ENCODE measurements around the gene TGM3. TPM values are rescaled to one million over a fixed set of nuclear protein-coding genes. Genes with fewer than 3 reads are reported as not detected.

Gene TGM3
- total RNA-seq, 6 donors from 2014 or later = 0.33 to 1.0 (median 0.46) TPM; not detected in 1

DNA sequence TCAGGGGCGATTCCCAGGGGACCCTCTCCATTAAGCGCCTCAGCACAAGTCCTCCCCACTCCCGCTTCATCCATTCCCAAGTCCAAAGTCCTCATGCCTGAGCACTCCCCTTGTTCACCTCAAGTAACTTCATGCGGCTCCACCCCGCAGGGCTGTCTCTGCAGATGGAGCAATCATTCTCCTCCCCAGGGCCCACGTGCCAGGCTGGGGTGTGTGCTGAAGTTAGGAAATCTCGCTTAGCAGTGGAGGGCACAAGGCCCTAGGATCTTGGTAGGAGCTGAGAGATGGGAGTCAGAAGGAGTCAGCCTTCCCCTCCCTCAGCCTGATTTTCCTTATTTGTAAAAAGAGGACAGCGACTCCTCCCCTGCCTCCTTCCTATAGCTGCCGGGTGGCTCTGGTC is 3.5 kb downstream of the TGM3 start:
- TF ChIP-seq EP300 (IDR thresholded peaks at IDR 0.05) (no peak), POLR2AphosphoS5 (IDR thresholded peaks at IDR 0.05) (peak; percentile 41 to 50), POLR2A (IDR thresholded peaks at IDR 0.05) (peak in 1 of 4 donors; percentile 32)
- peak overlapping the region in 2 of 4 donors; percentile 54 to 70 for H3K27ac ChIP-seq

DNA sequence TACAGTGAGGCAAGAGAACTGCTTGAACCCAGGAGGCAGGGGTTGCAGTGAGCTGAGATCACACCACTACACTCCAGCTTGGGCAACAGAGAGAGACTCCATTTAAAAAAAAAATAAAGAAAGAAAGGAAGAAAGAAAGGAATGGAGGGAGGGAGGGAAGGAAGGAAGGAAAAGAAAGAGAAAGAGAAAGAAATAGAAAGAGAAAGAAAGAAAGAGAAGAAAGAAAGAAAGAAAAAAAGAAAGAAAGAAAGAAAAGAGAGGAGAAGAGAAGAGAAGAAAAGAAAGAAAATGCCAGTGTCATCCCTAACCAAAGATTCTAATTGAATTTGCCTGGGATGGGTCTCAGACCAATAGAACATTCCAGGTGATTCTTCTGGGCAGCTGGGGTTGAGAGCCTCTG is 4.2 kb downstream of the TGM3 start:
- no peak for TF ChIP-seq POLR2AphosphoS5 (IDR thresholded peaks at IDR 0.05)
- TF ChIP-seq POLR2A (IDR thresholded peaks at IDR 0.05) = no peak
- TF ChIP-seq, protein P1, sequence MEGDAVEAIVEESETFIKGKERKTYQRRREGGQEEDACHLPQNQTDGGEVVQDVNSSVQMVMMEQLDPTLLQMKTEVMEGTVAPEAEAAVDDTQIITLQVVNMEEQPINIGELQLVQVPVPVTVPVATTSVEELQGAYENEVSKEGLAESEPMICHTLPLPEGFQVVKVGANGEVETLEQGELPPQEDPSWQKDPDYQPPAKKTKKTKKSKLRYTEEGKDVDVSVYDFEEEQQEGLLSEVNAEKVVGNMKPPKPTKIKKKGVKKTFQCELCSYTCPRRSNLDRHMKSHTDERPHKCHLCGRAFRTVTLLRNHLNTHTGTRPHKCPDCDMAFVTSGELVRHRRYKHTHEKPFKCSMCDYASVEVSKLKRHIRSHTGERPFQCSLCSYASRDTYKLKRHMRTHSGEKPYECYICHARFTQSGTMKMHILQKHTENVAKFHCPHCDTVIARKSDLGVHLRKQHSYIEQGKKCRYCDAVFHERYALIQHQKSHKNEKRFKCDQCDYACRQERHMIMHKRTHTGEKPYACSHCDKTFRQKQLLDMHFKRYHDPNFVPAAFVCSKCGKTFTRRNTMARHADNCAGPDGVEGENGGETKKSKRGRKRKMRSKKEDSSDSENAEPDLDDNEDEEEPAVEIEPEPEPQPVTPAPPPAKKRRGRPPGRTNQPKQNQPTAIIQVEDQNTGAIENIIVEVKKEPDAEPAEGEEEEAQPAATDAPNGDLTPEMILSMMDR (IDR thresholded peaks at IDR 0.05) = no peak
- TF ChIP-seq EP300 (IDR thresholded peaks at IDR 0.05) = no peak
- H3K4me3 ChIP-seq = no peak overlapping the region
- DNase-seq (no peak), ATAC-seq (ENCODE audit: low FRiP score in 2 of 2) (no peak)
- peaks cover 0 to 15% (median 8%) of the 10 kb centered on the region in 4 donors for H3K4me1 ChIP-seq
- no peaks in the 10 kb centered on the region for H3K9me3 ChIP-seq
- H3K27me3 ChIP-seq = no peaks in the 10 kb centered on the region
- H3K36me3 ChIP-seq = no peaks in the 10 kb centered on the region
- H3K27ac ChIP-seq = peak overlapping the region; percentile 55 to 70 (median 65)

More for the DNA sequence above, 3.5 kb downstream of the TGM3 start:
- Histone ChIP-seq H3K9me3 (no peaks in the 10 kb centered on the region), H3K27me3 (no peaks in the 10 kb centered on the region), H3K4me3 (no peak overlapping the region), H3K4me1 (peaks cover 0 to 15% (median 8%) of the 10 kb centered on the region in 4 donors), H3K36me3 (no peaks in the 10 kb centered on the region)
- ATAC-seq (ENCODE audit: low FRiP score in 2 of 2) (peak; percentile 59 to 72), DNase-seq (peak in 1 of 2 donors; percentile 89)
- WGBS, 2 donors = 41 to 56% methylated on average over 9 of the region's 9 CpGs

- WGBS, 2 donors = 39 to 41% methylated on average over 3 of the region's 3 CpGs
Measured at GRCh38 chr20:2300420-2300819, 4.6 kb downstream of the TGM3 start.

GRCh38 chr20:2301164-2301622 is 5.4 kb downstream of the TGM3 start:
- ATAC-seq (ENCODE audit: low FRiP score in 2 of 2) (peak; percentile 75 to 90), DNase-seq (peak in 1 of 2 donors; percentile 88)
- Histone ChIP-seq H3K4me1 (peaks cover 0 to 15% (median 8%) of the 10 kb centered on the region in 4 donors), H3K4me3 (no peak overlapping the region), H3K9me3 (no peaks in the 10 kb centered on the region), H3K36me3 (no peaks in the 10 kb centered on the region), H3K27me3 (no peaks in the 10 kb centered on the region), H3K27ac (peak overlapping the region; percentile 55 to 76 (median 65))
- TF ChIP-seq POLR2A (IDR thresholded peaks at IDR 0.05) = no peak
- peak; percentile 39 to 67 for TF ChIP-seq POLR2AphosphoS5 (IDR thresholded peaks at IDR 0.05)
- TF ChIP-seq, protein P1 (IDR thresholded peaks at IDR 0.05) = no peak
- TF ChIP-seq EP300 (IDR thresholded peaks at IDR 0.05) = peak in 1 of 4 donors; percentile 36
- 38 to 58% methylated on average over 5 of the region's 5 CpGs for WGBS, 2 donors

More at GRCh38 chr20:2300420-2300819, 4.6 kb downstream of the TGM3 start:
- no peaks in the 10 kb centered on the region for H3K27me3 ChIP-seq
- peaks cover 0 to 15% (median 8%) of the 10 kb centered on the region in 4 donors for H3K4me1 ChIP-seq
- no peak overlapping the region for H3K4me3 ChIP-seq
- ATAC-seq (ENCODE audit: low FRiP score in 2 of 2) = no peak
- peak overlapping the region; percentile 55 to 70 (median 65) for H3K27ac ChIP-seq
- peak in 1 of 2 donors; percentile 61 for DNase-seq
- no peaks in the 10 kb centered on the region for H3K9me3 ChIP-seq
- H3K36me3 ChIP-seq = no peaks in the 10 kb centered on the region
- TF ChIP-seq POLR2AphosphoS5 (IDR thresholded peaks at IDR 0.05) (no peak), POLR2A (IDR thresholded peaks at IDR 0.05) (no peak), EP300 (IDR thresholded peaks at IDR 0.05) (no peak)
- TF ChIP-seq, protein P1 (IDR thresholded peaks at IDR 0.05) = no peak

GRCh38 chr20:2302384-2303060 is 6.7 kb downstream of the TGM3 start:
- H3K4me3 ChIP-seq = no peak overlapping the region
- WGBS, 2 donors = 64 to 79% methylated on average over 9 of the region's 9 CpGs
- peaks cover 0 to 15% (median 8%) of the 10 kb centered on the region in 4 donors for H3K4me1 ChIP-seq
- no peak for ATAC-seq (ENCODE audit: low FRiP score in 2 of 2)
- no peak for DNase-seq
- H3K36me3 ChIP-seq = no peaks in the 10 kb centered on the region
- no peaks in the 10 kb centered on the region for H3K27me3 ChIP-seq
- TF ChIP-seq POLR2A (IDR thresholded peaks at IDR 0.05) = no peak
- no peak for TF ChIP-seq POLR2AphosphoS5 (IDR thresholded peaks at IDR 0.05)
- TF ChIP-seq, protein P1 (IDR thresholded peaks at IDR 0.05) = no peak
- TF ChIP-seq EP300 (IDR thresholded peaks at IDR 0.05) = no peak
- H3K9me3 ChIP-seq = no peaks in the 10 kb centered on the region
- H3K27ac ChIP-seq = peak overlapping the region in 1 of 4 donors; percentile 76
